ENCODE measurements around the gene EML6. TPM values are rescaled to one million over a fixed set of nuclear protein-coding genes. Genes with fewer than 3 reads are reported as not detected.

EML6 gene
- total RNA-seq, 1 donor from 2014 or later: 0.90 TPM

DNA sequence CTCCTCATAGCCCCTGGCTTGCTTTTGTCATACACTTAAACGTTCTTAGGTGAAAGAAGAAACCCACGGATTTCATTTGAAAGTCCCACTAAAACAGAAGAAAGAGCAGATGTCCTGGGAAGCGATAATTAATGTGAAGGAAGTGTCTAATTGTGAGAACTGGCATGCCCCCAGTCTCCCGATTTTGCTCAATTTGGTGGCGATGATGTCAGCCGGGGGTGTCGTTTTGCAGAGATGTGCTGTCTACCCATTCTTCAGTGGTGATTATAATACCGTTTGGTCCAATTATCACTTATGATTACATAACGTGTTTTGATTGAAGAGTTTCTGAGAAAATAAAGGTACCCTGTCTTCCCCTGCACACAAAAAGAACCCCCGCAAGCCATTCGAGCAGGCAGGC lies 223.7 kb downstream of the EML6 start:
- H3K4me3 Mint-ChIP-seq (ENCODE audit: unreplicated experiment): no peak overlapping the region

DNA sequence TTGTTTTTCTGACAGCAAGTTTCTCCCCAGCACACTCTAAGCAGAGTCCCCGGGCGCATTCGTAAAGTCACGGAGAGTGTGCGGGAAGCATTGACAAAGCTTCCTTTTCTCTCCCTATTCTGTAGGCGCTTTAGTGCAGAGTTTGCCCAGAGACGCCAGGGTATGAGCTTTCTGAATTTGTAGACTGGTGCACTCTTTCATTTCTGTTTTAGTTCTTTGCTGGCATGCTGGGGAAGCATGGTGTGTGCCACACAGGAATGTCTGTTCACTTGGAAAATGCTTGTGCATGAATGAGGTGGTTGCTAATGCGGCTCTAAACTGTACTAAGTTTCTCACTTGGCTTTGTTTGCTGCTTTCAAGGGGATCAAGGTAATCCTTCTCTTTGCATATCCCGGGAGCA lies 224.2 kb downstream of the EML6 start:
- TF ChIP-seq, protein P1, sequence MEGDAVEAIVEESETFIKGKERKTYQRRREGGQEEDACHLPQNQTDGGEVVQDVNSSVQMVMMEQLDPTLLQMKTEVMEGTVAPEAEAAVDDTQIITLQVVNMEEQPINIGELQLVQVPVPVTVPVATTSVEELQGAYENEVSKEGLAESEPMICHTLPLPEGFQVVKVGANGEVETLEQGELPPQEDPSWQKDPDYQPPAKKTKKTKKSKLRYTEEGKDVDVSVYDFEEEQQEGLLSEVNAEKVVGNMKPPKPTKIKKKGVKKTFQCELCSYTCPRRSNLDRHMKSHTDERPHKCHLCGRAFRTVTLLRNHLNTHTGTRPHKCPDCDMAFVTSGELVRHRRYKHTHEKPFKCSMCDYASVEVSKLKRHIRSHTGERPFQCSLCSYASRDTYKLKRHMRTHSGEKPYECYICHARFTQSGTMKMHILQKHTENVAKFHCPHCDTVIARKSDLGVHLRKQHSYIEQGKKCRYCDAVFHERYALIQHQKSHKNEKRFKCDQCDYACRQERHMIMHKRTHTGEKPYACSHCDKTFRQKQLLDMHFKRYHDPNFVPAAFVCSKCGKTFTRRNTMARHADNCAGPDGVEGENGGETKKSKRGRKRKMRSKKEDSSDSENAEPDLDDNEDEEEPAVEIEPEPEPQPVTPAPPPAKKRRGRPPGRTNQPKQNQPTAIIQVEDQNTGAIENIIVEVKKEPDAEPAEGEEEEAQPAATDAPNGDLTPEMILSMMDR (IDR thresholded peaks at IDR 0.05; ENCODE audit: unreplicated experiment): no peak
- peaks cover 10% of the 10 kb centered on the region for H3K36me3 Mint-ChIP-seq (ENCODE audit: low read depth, unreplicated experiment)
- no peak overlapping the region for H3K27ac Mint-ChIP-seq (ENCODE audit: unreplicated experiment)
- H3K9me3 Mint-ChIP-seq (ENCODE audit: unreplicated experiment): no peaks in the 10 kb centered on the region
- no peak overlapping the region for H3K4me3 Mint-ChIP-seq (ENCODE audit: unreplicated experiment)
- H3K4me1 Mint-ChIP-seq (ENCODE audit: unreplicated experiment): peaks cover 8% of the 10 kb centered on the region
- H3K27me3 Mint-ChIP-seq (ENCODE audit: unreplicated experiment): peaks cover 17% of the 10 kb centered on the region
- no peak for DNase-seq (ENCODE audit: low spot score)

More for the DNA sequence above, 223.7 kb downstream of the EML6 start:
- H3K27ac Mint-ChIP-seq (ENCODE audit: unreplicated experiment): no peak overlapping the region
- peaks cover 17% of the 10 kb centered on the region for H3K27me3 Mint-ChIP-seq (ENCODE audit: unreplicated experiment)
- H3K36me3 Mint-ChIP-seq (ENCODE audit: low read depth, unreplicated experiment): peaks cover 10% of the 10 kb centered on the region
- DNase-seq (ENCODE audit: low spot score): no peak
- H3K9me3 Mint-ChIP-seq (ENCODE audit: unreplicated experiment): no peaks in the 10 kb centered on the region
- TF ChIP-seq, protein P1 (IDR thresholded peaks at IDR 0.05; ENCODE audit: unreplicated experiment): no peak
- peaks cover 8% of the 10 kb centered on the region for H3K4me1 Mint-ChIP-seq (ENCODE audit: unreplicated experiment)

- DNase-seq (ENCODE audit: low spot score): no peak
- TF ChIP-seq, protein P1 (IDR thresholded peaks at IDR 0.05; ENCODE audit: unreplicated experiment): no peak
- no peaks in the 10 kb centered on the region for H3K9me3 Mint-ChIP-seq (ENCODE audit: unreplicated experiment)
- peaks cover 17% of the 10 kb centered on the region for H3K27me3 Mint-ChIP-seq (ENCODE audit: unreplicated experiment)
- H3K4me3 Mint-ChIP-seq (ENCODE audit: unreplicated experiment): no peak overlapping the region
- peaks cover 8% of the 10 kb centered on the region for H3K4me1 Mint-ChIP-seq (ENCODE audit: unreplicated experiment)
- peaks cover 10% of the 10 kb centered on the region for H3K36me3 Mint-ChIP-seq (ENCODE audit: low read depth, unreplicated experiment)
- H3K27ac Mint-ChIP-seq (ENCODE audit: unreplicated experiment): no peak overlapping the region
Observed at GRCh38 chr2:54948120-54948519, 224.7 kb downstream of the EML6 start.

DNA sequence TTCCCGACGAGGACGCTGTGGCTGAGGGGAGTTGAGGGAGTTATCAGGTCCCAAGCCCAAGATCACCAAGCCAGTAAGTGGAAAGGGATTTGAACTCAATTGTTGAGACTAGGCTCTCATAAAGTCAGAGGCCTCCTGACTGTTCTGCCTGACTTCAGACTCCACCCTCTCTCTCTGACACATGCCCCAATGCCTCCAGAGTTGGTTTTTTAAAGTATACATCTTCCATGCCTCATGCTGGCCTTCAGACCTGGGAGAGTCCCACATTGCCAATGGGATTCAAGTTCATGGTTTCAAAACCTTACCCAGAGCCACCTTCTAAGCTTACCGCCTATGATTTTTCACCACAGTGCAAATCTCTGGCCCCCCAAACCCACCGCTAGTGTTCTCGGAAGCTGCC lies 226.0 kb downstream of the EML6 start:
- no peak for DNase-seq (ENCODE audit: low spot score)
- Mint-ChIP-seq H3K27me3 (ENCODE audit: unreplicated experiment) (peaks cover 22% of the 10 kb centered on the region), H3K27ac (ENCODE audit: unreplicated experiment) (no peak overlapping the region), H3K4me1 (ENCODE audit: unreplicated experiment) (peaks cover 8% of the 10 kb centered on the region), H3K4me3 (ENCODE audit: unreplicated experiment) (no peak overlapping the region), H3K36me3 (ENCODE audit: low read depth, unreplicated experiment) (peaks cover 10% of the 10 kb centered on the region), H3K9me3 (ENCODE audit: unreplicated experiment) (no peaks in the 10 kb centered on the region)
- TF ChIP-seq, protein P1 (IDR thresholded peaks at IDR 0.05; ENCODE audit: unreplicated experiment): no peak

DNA sequence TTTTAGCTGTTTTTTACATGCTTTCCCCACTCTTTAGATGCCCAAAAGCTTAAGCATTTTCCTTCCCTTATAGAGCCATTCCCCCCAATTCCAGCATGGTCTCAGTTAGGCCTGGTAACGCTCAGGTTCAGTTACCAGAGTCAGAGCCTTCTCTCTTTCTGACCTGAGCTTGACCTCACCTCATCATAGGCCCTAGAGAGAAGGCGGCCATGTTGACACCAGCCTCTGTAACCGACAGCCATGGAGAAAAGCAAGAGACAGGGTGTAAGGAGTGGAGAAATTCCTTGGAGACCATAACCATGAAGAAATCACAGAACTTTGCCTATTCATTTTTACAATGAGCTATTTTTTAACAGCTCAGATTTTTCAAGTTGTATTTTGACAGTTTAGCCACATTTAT lies 227.3 kb downstream of the EML6 start:
- no peak overlapping the region for H3K4me3 Mint-ChIP-seq (ENCODE audit: unreplicated experiment)
- TF ChIP-seq, protein P1 (IDR thresholded peaks at IDR 0.05; ENCODE audit: unreplicated experiment): no peak
- peaks cover 10% of the 10 kb centered on the region for H3K4me1 Mint-ChIP-seq (ENCODE audit: unreplicated experiment)
- no peak for DNase-seq (ENCODE audit: low spot score)
- H3K9me3 Mint-ChIP-seq (ENCODE audit: unreplicated experiment): no peaks in the 10 kb centered on the region
- H3K27me3 Mint-ChIP-seq (ENCODE audit: unreplicated experiment): peaks cover 16% of the 10 kb centered on the region
- no peak overlapping the region for H3K27ac Mint-ChIP-seq (ENCODE audit: unreplicated experiment)
- peaks cover 7% of the 10 kb centered on the region for H3K36me3 Mint-ChIP-seq (ENCODE audit: low read depth, unreplicated experiment)
